Measurements from ENCODE around the gene ERC1.
"Not testable (repeated sequence)": the region's sequence is repeated elsewhere in the genome, so short reads cannot be mapped to it uniquely, and the experiment has no call there.

ERC1 gene

DNA sequence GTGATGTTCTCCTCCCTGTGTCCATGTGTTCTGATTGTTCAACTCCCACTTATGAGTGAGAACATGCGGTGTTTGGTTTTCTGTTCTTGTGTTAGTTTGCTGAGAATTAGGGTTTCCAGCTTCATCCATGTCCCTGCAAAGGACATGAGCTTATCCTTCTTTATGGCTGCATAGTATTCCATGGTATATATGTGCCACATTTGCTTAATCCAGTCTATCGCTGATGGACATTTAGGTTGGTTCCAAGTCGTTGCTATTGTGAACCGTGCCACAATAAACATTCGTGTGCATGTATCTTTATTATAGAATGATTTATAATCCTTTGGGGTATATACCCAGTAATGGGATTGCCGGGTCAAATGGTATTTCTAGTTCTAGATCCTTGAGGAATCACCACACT lies 264.1 kb downstream of the ERC1 start:
- not testable (repeated sequence) for DNase-seq

DNA sequence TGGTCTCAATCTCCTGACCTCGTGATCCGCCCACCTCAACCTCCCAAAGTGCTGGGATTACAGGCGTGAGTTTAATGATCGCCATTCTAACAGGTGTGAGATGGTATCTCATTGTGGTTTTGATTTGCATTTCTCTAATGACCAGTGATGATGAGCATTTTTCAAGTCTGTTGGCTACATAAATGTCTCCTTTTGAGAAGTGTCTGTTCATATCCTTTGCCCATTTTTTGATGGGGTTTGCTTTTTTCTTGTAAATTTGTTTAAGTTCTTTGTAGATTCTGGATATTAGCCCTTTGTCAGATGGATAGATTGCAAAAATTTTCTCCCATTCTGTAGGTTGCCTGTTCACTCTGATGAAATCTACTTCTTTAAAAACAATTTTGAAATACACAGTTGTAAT lies 264.8 kb downstream of the ERC1 start:
- DNase-seq: not testable (repeated sequence)

DNA sequence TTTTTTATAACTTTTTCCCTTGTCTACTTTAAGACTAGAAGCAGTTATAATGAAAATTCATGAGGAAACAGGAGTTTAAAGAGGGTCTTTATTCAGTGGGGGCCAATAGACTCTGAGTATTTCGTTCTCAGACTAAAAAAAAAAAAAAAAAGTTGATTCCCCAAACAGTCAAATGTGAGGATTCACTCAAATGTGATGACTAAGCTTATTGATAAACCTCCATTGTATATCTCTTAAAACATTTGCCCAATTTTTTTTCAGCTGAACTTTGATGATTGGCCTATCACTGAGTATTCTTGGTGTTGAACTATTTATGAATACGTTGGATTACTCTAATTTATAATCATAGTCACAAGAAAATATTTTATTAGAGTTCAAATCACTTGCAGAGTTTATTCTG lies 265.3 kb downstream of the ERC1 start:
- DNase-seq: no peak

DNA sequence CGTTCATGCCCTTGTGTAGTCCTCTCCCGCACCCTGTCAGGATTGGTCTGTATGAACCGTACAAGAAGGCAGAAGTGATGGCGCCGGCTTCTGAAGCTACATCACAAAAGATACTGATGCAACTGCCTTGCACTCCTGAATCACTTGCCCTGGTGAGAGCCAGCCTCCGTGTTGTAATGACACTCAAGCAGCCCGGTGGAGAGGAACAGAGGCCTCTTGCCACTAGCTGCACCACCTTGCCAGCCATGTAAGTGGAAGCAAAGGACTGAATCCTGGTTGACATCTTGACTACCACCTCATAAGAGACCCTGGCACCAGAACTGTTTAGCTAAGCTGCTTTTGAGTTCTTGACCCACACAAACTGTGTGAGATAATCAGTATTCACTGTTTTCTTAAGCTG lies 266.0 kb downstream of the ERC1 start:
- no peak for DNase-seq

- DNase-seq: no peak
Measured at GRCh38 chr12:1262011-1262410, 271.0 kb downstream of the ERC1 start.

GRCh38 chr12:1267243-1267642 lies 276.2 kb downstream of the ERC1 start:
- DNase-seq: no peak

DNA sequence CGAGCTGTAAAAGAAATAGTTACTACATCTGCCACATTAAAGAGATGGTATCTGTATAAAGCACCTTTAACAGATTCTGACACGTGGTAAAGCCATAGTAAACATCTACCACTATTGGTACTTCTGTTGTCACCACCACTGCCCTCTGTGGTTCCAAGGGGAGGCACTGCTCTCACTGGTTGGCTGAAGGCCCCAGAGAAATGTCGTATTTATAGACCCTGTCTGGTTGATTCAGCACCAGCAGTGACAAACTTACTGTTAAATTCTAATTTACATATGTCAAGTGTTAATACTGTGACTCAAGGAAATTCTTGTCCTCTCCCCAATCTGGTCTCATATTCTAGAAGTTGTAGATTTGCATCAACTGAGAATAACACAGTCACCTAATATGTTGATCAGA lies 281.1 kb downstream of the ERC1 start:
- DNase-seq: no peak

DNA sequence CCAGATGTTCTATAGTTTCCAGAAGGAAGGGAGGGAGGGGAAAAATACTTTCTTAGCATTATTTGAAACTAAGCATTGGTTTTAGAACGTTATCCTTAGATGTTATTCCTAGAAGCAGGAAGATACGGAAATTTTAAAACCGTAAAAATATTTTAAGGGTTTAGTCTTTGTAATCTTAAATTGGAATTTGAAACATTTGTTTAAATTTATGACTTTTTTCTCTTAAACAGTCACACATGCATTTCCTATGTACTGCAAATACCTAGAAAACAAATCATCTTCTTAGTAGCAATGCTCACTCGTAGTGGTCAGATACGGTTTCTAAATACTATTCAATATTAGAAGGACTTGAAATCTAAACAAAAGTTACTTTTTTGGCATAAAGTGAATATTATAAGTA lies 282.0 kb downstream of the ERC1 start:
- DNase-seq: no peak

GRCh38 chr12:1277905-1278304 lies 286.9 kb downstream of the ERC1 start:
- no peak for DNase-seq

- no peak for DNase-seq
Measured at GRCh38 chr12:1279050-1279449, 288.0 kb downstream of the ERC1 start.

DNA sequence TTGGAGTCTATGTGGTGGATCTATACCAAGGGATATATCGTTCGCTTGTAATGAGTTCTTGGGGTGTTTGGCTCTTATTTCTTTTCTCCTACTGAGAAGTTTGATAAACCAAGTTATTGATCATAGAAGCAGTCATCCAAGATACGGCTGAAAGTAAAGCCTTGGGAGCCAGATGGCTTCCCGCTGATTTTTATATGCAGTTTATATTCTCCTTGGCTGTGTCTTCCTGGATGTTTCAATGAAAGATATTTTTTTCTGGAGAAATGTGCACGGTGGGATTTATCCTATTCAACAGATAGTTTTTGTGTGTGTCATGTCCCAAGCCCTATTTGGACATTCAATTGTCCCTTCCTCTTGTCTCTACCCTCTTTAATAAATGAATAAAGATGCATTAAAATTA lies 289.0 kb downstream of the ERC1 start:
- no peak for DNase-seq

DNA sequence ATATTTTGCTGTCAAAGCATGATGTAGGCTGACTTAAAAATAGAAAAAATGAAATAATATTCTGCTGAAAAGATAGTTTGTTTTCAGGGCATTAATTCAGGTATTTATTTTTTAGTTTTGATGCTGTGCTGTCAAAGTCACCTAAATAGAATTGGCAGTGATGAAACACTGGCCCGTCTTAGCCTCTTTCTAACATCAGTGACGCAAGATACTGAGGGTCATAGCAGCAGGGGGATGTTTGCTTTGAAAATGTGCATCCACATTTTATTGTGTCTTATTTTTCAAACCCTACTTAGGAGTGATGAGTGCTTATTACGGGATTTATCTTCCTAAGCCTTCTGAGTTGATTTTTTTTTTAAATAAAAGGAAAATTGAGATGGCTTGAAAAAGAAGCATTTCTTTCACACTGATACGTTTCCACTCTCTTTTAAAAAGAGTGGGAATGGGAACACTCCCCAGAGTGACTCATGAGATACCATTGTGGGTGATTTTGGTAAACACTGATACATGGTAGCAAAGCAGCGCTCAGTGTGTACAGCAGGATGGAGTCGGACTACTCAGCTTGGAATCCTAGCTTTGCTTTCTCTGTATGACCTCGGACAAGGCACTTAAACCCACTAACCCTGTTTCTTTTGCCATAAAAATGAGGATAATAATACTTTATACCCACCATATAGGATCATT lies 290.8 kb downstream of the ERC1 start:
- DNase-seq: no peak

DNA sequence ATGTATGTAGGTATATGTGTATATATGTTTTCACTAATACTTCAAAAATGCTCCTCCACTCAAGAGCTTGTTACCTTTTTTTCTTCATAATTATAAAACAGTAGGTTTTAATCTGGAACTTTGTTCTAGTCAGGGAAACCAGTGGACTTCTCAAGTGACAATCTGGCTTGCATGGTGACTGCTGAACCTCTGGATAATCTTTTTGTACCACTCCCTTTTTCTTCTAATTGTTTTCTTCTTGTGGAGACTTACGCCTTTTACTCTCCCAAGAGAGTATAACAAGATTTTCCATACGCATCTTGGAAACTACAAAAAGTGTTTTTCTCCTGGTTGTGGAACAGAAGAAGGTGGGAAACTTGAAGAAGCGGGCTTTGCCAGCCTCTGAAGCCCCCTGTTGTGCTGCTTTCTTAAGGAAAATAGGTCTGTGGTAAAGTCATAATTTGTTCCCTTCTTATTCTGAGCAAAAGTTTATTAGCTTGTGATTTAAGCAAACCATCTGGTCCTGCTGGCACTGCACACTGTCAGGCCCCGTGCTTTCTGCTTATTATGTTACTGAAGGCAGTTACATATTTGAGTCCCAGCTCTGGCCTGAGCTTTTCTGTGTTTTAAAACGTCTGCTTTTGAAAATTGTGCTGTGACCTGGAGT lies 291.8 kb downstream of the ERC1 start:
- peak; percentile 63 for DNase-seq

DNA sequence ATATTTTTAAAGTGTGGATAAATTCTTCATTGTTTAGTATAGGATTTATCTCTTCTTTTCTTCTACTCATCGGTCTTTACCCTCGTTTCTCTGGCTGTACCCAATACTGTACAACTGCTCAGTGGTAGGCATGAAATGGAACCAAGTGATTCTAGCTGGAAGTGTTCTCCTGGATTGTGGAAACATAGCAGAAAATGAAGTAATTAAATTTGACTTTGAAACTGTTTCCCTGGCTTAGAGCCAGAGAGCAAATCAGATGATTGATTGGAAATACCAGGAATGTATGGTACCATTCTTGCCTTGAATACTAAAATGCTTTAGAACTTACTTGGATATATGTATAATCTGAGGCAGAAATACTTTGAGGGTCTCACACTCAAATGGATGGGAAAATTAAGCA lies 292.3 kb downstream of the ERC1 start:
- no peak for DNase-seq

- DNase-seq: no peak
Measured at GRCh38 chr12:1284611-1285010, 293.6 kb downstream of the ERC1 start.

GRCh38 chr12:1287446-1287975 lies 296.5 kb downstream of the ERC1 start:
- no peak for DNase-seq

DNA sequence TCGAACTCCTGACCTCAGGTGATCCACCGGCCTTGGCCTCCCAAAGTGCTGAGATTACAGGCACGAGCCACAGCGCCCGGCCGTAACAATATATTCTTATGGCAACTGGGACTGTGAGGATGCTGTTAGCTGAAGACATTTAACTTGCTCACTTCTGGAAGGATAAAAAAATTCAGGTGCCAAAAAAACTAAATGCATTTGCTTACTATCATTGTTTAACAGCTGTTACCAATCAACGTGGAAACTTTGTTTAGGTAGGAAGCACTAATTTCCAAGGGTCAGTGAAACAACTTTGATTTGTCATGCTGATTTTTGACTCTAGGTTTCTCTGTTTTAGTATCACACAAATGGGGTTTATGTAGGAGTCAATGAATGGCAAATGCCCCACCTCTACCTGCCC lies 297.3 kb downstream of the ERC1 start:
- DNase-seq: no peak

GRCh38 chr12:1289371-1290155 lies 298.5 kb downstream of the ERC1 start:
- no peak for DNase-seq

DNA sequence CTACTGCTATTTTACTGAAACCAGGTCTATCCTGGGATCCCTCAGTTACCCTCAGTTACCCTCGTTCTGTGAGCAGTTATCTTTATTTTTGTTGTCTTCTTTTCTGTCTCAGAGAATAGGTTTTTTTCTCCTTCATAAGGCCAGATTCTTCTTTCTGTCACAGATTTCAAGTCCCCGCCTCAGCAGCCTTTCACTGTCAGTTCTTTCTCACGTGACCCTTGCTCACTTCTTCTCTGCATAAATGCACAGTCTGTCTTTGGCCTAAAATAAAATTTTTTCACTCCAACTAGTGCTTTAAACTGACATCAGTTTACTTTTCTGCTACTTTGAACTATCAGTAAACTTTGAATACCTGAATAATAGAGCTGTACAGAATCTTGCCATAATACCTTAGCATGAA lies 299.7 kb downstream of the ERC1 start:
- no peak for DNase-seq

DNA sequence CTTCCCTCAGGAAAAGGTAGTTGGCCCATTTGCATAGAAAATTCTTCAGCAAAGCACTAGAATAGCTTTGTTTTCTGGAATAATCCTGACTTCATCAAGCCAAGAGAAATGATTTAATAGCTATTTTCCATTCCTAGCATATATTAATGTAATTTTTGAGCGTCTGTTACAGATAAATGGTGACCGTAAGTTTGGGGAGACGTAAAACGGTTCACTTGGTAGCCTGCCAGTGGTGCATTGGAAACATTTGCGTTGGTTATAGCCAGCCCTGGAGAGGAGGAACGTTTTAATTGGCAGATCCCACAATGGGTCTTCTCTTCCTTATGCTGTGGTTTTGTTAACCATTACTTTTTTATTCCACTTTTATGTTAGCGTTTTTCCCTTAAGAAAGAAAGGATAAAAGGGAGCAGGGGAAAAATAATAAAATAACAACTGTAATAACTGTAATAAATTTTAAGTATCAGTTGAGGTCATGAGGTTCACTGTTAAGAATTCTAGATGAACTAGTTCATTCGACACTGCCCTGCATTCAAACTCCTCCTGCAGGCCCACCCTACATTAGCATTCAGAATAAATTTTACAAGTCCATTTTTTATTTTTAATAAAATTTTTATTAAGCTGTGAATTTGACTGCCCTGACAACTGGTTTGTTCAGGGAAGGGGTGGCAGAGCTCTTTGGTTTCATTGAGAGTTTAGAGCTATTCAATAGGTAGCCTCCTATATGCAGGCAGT lies 300.7 kb downstream of the ERC1 start:
- peak; percentile 88 for DNase-seq

- DNase-seq: no peak
Measured at GRCh38 chr12:1293901-1294300, 302.9 kb downstream of the ERC1 start.

GRCh38 chr12:1297206-1297605 lies 306.2 kb downstream of the ERC1 start:
- no peak for DNase-seq

GRCh38 chr12:1297639-1298175 lies 306.7 kb downstream of the ERC1 start:
- no peak for DNase-seq

Measured in right forelimb (tissue), 1 donor.